ENCODE data around the gene MAPK7. TPM values are rescaled to one million over a fixed set of nuclear protein-coding genes. Genes with fewer than 3 reads are reported as not detected.

MAPK7 gene
- polyA plus RNA-seq, 1 of the 3 experiments (the other 2 are of a cell fraction) = 19.1 TPM

DNA sequence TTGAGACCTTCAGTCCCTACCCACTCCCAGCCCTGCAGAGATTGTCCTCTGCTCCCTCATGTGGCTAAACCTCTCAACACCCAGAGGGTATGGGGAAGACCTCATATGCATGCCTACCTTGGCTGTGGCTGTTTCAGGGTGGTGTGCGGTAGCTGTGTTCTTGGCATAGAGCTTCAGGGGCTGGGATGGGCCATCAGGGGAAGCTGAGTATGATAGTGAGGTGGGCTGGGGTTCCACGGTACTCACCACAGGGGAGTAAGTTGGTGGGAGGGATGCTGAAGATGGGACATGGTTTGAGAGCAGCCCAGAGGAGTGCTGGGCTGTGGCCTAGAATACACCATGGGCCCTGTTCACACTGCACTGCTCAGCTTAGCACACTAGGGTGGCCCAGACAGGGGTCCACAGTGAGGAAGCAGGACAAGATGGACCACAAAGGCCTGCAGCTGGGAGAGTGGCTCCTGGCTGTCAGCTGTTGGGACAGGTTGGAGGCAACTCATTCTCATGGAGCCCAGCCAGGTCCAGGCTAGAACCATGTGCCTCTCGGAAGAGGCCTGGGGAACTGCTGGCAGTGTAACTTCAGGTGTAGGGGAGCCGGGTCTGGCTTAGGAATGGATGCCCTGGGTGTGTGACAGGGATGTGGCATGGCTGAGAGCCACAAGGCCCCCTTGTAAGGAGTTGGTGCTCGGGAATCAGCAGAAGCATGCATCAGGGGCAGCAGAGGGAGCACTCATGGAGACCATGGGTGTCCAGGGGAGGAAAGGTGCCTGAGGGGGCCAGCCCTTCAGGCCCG is 5.6 kb downstream of the MAPK7 start:
- H3K79me2 ChIP-seq (ENCODE audit: insufficient read depth) = peaks cover 67% of the 10 kb centered on the region
- peaks cover 55% of the 10 kb centered on the region for H3F3A ChIP-seq (replicated peaks; ENCODE audit: insufficient read depth)
- no peak overlapping the region for H2AFZ ChIP-seq (ENCODE audit: low read depth)
- H3K9ac ChIP-seq = no peak overlapping the region
- no peak overlapping the region for H3K4me3 ChIP-seq (ENCODE audit: low read depth in 2 of 2, low read length in 1 of 2)
- no peaks in the 10 kb centered on the region for H3K9me3 ChIP-seq
- H3K4me2 ChIP-seq = peak overlapping the region; percentile 92; the same call in 1 of the 2 replicates
- peaks cover 31 to 49% of the 10 kb centered on the region in 2 experiments for H3K36me3 ChIP-seq (replicated peaks in 1 of 2; ENCODE audit: control insufficient read depth in 1 of 2, insufficient read depth in 2 of 2, low read length in 1 of 2)
- H3K4me1 ChIP-seq (ENCODE audit: control insufficient read depth in 1 of 2, insufficient read depth in 2 of 2, low read depth in 1 of 2, low read length in 1 of 2) = peaks cover 49 to 73% of the 10 kb centered on the region in 2 experiments
- H3K27ac ChIP-seq (ENCODE audit: low read depth in 2 of 2, low read length in 1 of 2) = peak overlapping the region; percentile 98 to 99
- WGBS (ENCODE audit: low lambda C conversion rate) = 85% methylated on average over 6 of the region's 6 CpGs
- no peak for TF ChIP-seq RAD21 (IDR thresholded peaks at IDR 0.05; ENCODE audit: low read length)
- 0 out of 2 replicates have a peak, but pooled peaks have one; percentile 3 for TF ChIP-seq JUND (IDR thresholded peaks at IDR 0.05)
- ChIA-PET POLR2A (interaction anchor here (1.1 to 2.1 kb wide), 4 partner anchors 14 to 63 kb away, joined by 3 to 13 read pairs (median 4); partner anchors contain the start of gene RNF112), CTCF (interaction anchor here (0.9 to 7.2 kb wide), 4 partner anchors 21 to 64 kb away, joined by 3 to 56 read pairs (median 16); partner anchors contain the start of genes B9D1 and RNF112)
- H4K20me1 ChIP-seq (ENCODE audit: insufficient read depth) = 0 out of 2 replicates have a peak, but pooled peaks cover 7% of the 10 kb centered on the region
- no peaks in the 10 kb centered on the region for H3K27me3 ChIP-seq (ENCODE audit: insufficient read depth)
- DNase-seq = no peak
- no peaks in the 10 kb centered on the region for H3K9me2 ChIP-seq

DNA sequence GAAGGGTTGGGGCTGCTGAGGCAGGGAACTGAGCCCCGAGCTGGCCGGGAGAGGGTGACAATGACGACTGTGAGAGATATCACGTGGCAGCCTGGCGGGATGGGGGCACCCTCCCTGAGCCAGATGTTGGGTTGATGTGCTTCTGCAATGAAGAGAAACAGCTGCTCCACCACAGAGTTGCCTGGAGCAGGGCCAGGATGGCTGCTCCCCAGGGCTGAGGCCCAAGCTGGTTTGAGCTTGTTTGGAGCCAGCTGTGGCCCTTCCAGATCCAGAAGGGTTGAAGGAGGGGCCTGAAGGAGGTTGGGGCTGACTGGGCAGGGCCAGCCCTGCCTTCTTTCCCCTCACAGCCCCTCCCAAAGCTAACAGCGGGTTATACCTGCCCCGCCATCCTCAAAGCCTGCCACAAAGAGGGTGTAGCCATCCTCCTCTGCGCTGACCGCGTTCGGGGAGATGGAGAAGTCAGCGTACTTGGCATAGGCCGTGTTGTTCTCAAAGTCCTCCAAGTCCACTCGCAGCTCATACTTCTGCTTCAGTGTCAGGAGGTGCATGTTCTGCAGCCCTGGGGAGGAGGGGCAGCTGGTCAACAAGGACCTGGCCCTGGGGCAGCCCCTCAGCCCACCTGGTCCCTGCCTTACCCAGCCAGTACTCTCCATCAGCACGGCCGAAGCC is 6.6 kb downstream of the MAPK7 start:
- Histone ChIP-seq H3K9me2 (no peaks in the 10 kb centered on the region), H3K27me3 (ENCODE audit: insufficient read depth) (no peaks in the 10 kb centered on the region), H3K27ac (ENCODE audit: low read depth in 2 of 2, low read length in 1 of 2) (peak overlapping the region; percentile 98 to 99), H3F3A (replicated peaks; ENCODE audit: insufficient read depth) (peaks cover 55% of the 10 kb centered on the region), H2AFZ (ENCODE audit: low read depth) (no peak overlapping the region), H3K79me2 (ENCODE audit: insufficient read depth) (peaks cover 57% of the 10 kb centered on the region), H3K9me3 (no peaks in the 10 kb centered on the region), H3K4me3 (ENCODE audit: low read depth in 2 of 2, low read length in 1 of 2) (peak overlapping the region in 1 of 2 experiments; percentile 27; a peak in 3 of 4 replicates), H3K9ac (no peak overlapping the region), H3K4me2 (peak overlapping the region; percentile 92; the same call in 1 of the 2 replicates), H3K36me3 (replicated peaks in 1 of 2; ENCODE audit: control insufficient read depth in 1 of 2, insufficient read depth in 2 of 2, low read length in 1 of 2) (peaks cover 27 to 43% of the 10 kb centered on the region in 2 experiments), H4K20me1 (ENCODE audit: insufficient read depth) (0 out of 2 replicates have a peak, but pooled peaks cover 7% of the 10 kb centered on the region), H3K4me1 (ENCODE audit: control insufficient read depth in 1 of 2, insufficient read depth in 2 of 2, low read depth in 1 of 2, low read length in 1 of 2) (peaks cover 58 to 72% of the 10 kb centered on the region in 2 experiments)
- DNase-seq = peak; percentile 84
- CTCF ChIA-PET = interaction anchor here (1.0 to 7.2 kb wide), 4 partner anchors 22 to 63 kb away, joined by 3 to 56 read pairs (median 19); partner anchors contain the start of gene B9D1
- POLR2A ChIA-PET = interaction anchor here (1.1 to 2.1 kb wide), 4 partner anchors 13 to 62 kb away, joined by 3 to 13 read pairs (median 4); partner anchors contain the start of gene RNF112
- WGBS (ENCODE audit: low lambda C conversion rate) = 56% methylated on average over 13 of the region's 16 CpGs
- TF ChIP-seq EZH2phosphoT487 (IDR thresholded peaks at IDR 0.05; ENCODE audit: borderline replicate concordance, low read depth) (no peak), TAF1 (IDR thresholded peaks at IDR 0.05; ENCODE audit: borderline replicate concordance, low read depth, low read length) (no peak), SMC3 (IDR thresholded peaks at IDR 0.05; ENCODE audit: low read depth, low read length) (no peak), RCOR1 (IDR thresholded peaks at IDR 0.05; ENCODE audit: low read length) (peak; percentile 79), RXRA (IDR thresholded peaks at IDR 0.05; ENCODE audit: borderline replicate concordance, low read depth) (no peak), NFIC (IDR thresholded peaks at IDR 0.05; ENCODE audit: borderline replicate concordance) (peak; percentile 82), POLR2AphosphoS5 (IDR thresholded peaks at IDR 0.05; ENCODE audit: low read depth, low read length) (peak; percentile 67; the same call in 1 of the 2 replicates), FOXM1 (IDR thresholded peaks at IDR 0.05; ENCODE audit: low read depth) (no peak), TCF12 (IDR thresholded peaks at IDR 0.05) (peak; percentile 82), FOXJ3 (CRISPR knock-in tag; IDR thresholded peaks at IDR 0.05) (0 out of 2 replicates have a peak, but pooled peaks have one; percentile 26), MEF2A (IDR thresholded peaks at IDR 0.05; ENCODE audit: borderline replicate concordance, low read depth) (no peak), ELF1 (IDR thresholded peaks at IDR 0.05) (no peak), FOSL2 (IDR thresholded peaks at IDR 0.05; ENCODE audit: borderline replicate concordance, low read depth) (no peak), GABPA (IDR thresholded peaks at IDR 0.05; ENCODE audit: low read depth) (no peak), RFX5 (IDR thresholded peaks at IDR 0.05; ENCODE audit: low read length) (no peak)
- TF ChIP-seq, protein P1, sequence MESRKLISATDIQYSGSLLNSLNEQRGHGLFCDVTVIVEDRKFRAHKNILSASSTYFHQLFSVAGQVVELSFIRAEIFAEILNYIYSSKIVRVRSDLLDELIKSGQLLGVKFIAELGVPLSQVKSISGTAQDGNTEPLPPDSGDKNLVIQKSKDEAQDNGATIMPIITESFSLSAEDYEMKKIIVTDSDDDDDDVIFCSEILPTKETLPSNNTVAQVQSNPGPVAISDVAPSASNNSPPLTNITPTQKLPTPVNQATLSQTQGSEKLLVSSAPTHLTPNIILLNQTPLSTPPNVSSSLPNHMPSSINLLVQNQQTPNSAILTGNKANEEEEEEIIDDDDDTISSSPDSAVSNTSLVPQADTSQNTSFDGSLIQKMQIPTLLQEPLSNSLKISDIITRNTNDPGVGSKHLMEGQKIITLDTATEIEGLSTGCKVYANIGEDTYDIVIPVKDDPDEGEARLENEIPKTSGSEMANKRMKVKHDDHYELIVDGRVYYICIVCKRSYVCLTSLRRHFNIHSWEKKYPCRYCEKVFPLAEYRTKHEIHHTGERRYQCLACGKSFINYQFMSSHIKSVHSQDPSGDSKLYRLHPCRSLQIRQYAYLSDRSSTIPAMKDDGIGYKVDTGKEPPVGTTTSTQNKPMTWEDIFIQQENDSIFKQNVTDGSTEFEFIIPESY (IDR thresholded peaks at IDR 0.05; ENCODE audit: borderline replicate concordance, low read depth) = no peak
- TF ChIP-seq, protein P2, sequence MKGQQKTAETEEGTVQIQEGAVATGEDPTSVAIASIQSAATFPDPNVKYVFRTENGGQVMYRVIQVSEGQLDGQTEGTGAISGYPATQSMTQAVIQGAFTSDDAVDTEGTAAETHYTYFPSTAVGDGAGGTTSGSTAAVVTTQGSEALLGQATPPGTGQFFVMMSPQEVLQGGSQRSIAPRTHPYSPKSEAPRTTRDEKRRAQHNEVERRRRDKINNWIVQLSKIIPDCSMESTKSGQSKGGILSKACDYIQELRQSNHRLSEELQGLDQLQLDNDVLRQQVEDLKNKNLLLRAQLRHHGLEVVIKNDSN (IDR thresholded peaks at IDR 0.05; ENCODE audit: borderline replicate concordance, low read depth) = peak; percentile 67; the same call in 1 of the 2 replicates
- TF ChIP-seq, protein P3, sequence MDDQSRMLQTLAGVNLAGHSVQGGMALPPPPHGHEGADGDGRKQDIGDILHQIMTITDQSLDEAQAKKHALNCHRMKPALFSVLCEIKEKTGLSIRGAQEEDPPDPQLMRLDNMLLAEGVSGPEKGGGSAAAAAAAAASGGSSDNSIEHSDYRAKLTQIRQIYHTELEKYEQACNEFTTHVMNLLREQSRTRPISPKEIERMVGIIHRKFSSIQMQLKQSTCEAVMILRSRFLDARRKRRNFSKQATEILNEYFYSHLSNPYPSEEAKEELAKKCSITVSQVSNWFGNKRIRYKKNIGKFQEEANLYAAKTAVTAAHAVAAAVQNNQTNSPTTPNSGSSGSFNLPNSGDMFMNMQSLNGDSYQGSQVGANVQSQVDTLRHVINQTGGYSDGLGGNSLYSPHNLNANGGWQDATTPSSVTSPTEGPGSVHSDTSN (IDR thresholded peaks at IDR 0.05) = peak; percentile 37; the same call in 1 of the 2 replicates

Measured in SK-N-SH (cell line).